Activated naive CD4-positive, alpha-beta T cell treated with anti-CD3 and anti-CD28 coated beads, Interleukin-2, amount 10 ng/mL, durations not matched to agents 5 hours and 36 hours (primary cell): ENCODE data around the gene SPTAN1. TPM values are rescaled to one million over a fixed set of nuclear protein-coding genes. Genes with fewer than 3 reads are reported as not detected.

Experiments
- total RNA-seq, 2 experiments: library from RNA; stranded (reverse); gene quantifications; one replicate each; pipeline ENCODE4 v1.2.3, GENCODE V29; 2021

Gene SPTAN1
- 100 to 1,000 TPM; 310 to 334 TPM for total RNA-seq

GRCh38 chr9:128552153-128552743 lies at the start of gene SPTAN1:
TSS of gene SPTAN1 (plus strand) at chr9:128552587. CDS start at chr9:128566741, 14,154 bp downstream.

DNA sequence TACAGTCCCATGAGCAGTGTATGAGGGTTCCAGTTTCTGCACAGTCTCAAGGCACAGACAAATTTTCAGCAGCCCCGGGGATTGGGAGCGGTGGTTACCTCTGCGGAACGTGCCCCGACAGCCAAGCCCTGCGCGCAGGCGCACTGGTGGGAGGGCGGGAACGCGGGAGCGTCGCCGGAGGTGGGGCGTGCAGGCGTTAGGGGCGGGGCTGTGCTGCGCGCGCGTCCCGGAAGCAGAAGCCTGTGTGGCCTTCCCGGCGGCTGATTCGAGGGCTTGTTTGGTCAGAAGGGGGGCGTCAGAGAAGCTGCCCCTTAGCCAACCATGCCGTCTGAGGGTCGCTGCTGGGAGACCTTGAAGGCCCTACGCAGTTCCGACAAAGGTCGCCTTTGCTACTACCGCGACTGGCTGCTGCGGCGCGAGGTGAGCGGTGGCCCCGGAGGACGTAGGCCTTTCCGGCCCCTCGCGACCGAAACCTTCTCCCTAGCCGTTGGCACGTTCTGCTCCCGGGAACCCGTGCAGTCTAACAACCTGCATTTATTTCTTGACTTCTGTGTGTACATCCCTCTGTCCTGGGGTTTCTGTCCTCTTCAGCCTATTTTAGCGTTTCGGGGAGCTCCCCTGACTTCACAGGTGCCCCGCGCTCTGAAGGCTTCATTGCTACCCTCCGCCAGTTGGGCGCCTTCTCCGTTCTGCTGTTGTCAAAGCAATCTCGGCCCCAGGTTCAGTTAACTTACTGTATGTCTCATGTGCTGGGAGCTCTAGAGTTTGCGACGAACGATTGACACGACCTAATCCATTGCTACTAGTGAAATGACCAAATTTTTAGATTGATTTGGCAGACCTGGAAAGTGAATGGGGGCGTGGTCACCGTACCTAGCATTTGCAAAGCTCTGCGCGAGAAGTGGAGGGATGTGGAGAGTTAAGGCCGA lies 47.6 kb upstream of the SPTAN1 start, which contains the start of gene GLE1:
GLE1 (plus strand) TSS at position 235 of the 929 bp plus-strand sequence; CDS start at position 322, 87 bp downstream.

GRCh38 chr9:128656416-128657343 lies 104.3 kb downstream of the SPTAN1 start, which contains the start of gene DYNC2I2:
TSS of gene DYNC2I2 (minus strand) at chr9:128656847. CDS start at chr9:128656726, 121 bp downstream.

Other genes with a start within 250 kb of the SPTAN1 start
- 10 to 100 TPM; 21.5 to 23.2 TPM for gene TRUB2, start 230.1 kb upstream of the SPTAN1 start, total RNA-seq
- gene COQ4, start 229.7 kb upstream of the SPTAN1 start, total RNA-seq, result 10 to 100 TPM; 34.7 to 35.2 TPM
- 10 to 100 TPM; 11.5 to 14.4 TPM for gene SLC27A4, start 212.1 kb upstream of the SPTAN1 start, total RNA-seq
- gene URM1, start 181.2 kb upstream of the SPTAN1 start, total RNA-seq, result 10 to 100 TPM; 72.6 to 75.8 TPM
- gene CERCAM, start 131.7 kb upstream of the SPTAN1 start, total RNA-seq, result under 1 TPM; 0.39 to 0.58 TPM
- gene ODF2, start 96.6 kb upstream of the SPTAN1 start, total RNA-seq, result 10 to 100 TPM; 46.8 to 52.0 TPM
- 10 to 100 TPM; 37.5 to 41.3 TPM for gene GLE1, start 47.9 kb upstream of the SPTAN1 start, total RNA-seq
- gene DYNC2I2, start 104.3 kb downstream of the SPTAN1 start, total RNA-seq, result 10 to 100 TPM; 44.3 to 46.0 TPM
- 100 to 1,000 TPM; 412 to 435 TPM for gene SET, start 136.6 kb downstream of the SPTAN1 start, total RNA-seq
- gene PKN3, start 149.9 kb downstream of the SPTAN1 start, total RNA-seq, result 1 to 10 TPM; 4.3 to 5.2 TPM
- 10 to 100 TPM; 59.9 to 60.3 TPM for gene ZDHHC12, start 171.5 kb downstream of the SPTAN1 start, total RNA-seq
- 10 to 100 TPM; 20.0 to 25.2 TPM for gene ZER1, start 219.3 kb downstream of the SPTAN1 start, total RNA-seq
- gene TBC1D13, start 234.7 kb downstream of the SPTAN1 start, total RNA-seq, result 10 to 100 TPM; 17.6 to 18.6 TPM